NCI-H2196 (cell line): ENCODE results near the gene USP6NL.

Source experiments
- DNase-seq: peaks from one replicate; lab custom pipeline; 2025; ENCODE audit not compliant: unreplicated experiment; lab: John Stamatoyannopoulos, UW

USP6NL gene

GRCh38 chr10:11553773-11554381 is 57.6 kb downstream of the USP6NL start:
- no peak for DNase-seq

- no peak for DNase-seq
Measured at GRCh38 chr10:11551916-11552602, 59.4 kb downstream of the USP6NL start.

DNA sequence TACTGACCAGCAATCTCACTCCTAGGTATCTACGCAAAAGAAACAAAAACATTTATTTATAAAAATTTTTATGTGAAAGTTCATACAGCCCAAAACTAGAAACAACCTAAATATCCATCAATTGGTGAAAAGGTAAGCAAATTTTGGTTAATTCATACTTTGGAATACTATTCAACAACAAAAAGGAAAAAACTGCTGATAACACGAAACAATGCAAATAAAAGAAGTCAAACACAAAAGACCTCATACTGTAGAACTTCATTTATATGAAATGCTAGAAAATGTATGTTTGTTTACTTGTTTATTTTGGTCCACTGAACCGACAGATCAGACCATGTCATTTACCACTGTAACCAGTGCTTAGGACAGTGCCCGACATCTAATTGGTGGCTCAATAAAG is 60.3 kb downstream of the USP6NL start:
- DNase-seq = no peak

GRCh38 chr10:11548768-11549099 is 62.7 kb downstream of the USP6NL start:
- no peak for DNase-seq

DNA sequence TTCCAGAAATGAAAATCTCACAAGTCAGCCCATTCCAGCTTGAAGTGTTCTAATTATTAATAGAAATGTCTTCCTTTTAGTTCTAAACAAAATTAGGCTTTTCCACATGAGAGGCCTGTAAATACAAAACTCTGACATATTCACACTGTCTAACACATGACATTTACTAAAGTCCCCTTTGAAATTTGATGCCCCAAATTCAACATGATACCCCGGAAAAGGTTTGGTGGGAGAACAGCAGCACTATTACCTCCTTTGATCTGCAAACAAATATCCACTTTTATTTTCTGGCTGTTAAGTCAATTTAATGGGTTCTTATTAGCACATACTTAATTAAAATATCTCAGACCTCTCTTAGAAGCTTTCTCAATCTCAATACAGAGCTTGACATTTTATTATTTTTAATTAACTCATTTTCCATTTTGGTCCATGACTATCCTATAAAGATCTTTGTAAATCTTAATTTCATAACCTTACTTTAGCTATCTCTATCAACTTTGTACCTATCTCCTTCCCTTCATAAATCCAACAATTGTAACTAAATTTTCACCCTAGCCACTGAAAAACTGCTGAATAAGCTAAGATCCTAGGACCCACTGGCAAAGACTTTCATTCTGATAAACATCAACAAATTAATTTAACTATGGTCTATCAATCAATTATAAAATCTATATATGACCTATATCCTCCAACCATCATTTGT is 63.2 kb downstream of the USP6NL start:
- no peak for DNase-seq

- no peak for DNase-seq
Measured at GRCh38 chr10:11546581-11546980, 64.9 kb downstream of the USP6NL start.

DNA sequence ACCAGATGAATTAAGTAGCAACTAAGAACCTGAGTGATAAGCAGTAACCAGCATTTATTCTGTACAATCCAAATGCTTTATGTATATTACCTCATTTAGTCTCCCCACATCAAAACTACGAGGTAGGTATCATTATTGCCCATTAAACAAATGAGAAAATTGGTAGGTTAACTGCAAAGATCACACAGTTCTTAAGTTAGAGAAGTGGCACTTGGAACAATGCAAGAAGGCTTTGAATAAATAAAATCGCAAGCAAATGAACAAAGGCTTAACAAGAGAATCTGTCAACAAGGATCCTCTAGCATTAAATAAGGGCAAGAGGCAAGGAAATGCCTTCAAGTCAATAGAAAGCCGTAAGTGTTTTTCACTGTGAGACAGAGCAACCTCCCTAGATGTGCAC is 70.2 kb downstream of the USP6NL start:
- no peak for DNase-seq

- DNase-seq = no peak
Measured at GRCh38 chr10:11539191-11539868, 72.1 kb downstream of the USP6NL start.

DNA sequence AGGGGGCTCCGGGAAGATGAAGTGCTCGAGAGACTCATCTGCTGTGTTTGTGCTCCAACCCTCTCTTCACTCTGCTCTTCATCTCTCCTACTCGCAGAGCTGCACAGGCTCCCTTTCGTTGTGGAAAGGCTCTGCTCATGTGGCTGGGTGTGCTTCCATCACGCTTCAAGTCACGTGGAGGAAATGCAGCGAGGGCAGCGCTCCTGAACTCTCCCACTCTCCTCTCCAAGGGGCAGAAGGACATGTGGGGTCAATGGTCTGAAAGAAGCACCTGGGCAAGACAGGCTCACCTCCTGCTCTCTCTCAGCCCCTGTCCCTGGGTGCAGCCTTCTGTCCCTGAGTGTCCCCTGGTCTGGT is 72.6 kb downstream of the USP6NL start:
- DNase-seq = no peak

DNA sequence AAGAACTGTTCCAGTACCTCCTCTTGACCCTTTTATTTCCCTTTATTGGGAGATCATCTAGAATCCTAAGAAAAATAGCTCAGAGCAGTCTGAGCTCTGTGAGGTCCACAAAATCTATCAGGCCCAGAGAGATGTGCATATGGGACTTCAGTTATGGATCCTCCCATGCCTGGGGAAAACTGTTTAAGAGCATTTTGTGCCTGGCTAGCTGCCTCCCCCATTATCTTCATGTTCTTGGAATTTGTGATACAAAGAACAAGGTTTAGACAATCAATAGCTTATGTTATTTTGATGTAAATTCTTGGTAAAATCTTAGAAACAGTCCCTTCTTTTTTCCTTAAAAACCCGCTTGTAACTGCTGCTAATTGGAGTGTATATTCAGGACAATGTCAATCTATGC is 75.2 kb downstream of the USP6NL start:
- DNase-seq = no peak

DNA sequence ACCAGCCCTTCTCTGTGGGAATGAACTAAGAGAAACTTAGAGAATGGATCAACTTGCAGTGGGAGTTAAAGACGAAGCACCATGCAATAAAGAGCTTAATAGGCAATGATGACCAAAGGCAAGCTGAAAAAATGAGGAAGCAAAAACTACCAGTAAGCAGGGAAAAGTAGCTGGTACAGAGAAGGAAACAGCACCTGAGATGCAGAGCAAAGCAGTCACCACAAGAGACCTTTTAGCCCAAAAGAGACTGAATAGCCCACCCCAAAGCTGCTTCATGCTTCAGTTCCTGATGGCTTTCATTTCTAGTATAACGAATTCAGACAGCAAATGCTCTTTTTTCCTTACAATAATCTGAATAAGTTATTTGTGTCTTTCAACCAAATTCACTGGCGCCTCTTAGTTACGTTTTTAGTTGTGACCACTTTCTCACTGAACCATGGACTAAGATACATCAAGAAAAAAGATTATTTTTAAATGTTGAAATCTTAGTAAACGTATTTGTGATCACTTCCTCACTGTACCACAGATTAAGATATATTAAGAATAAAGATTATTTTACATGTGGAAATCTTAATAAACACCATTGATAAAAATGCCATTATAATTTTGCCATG is 76.0 kb downstream of the USP6NL start:
- no peak for DNase-seq

DNA sequence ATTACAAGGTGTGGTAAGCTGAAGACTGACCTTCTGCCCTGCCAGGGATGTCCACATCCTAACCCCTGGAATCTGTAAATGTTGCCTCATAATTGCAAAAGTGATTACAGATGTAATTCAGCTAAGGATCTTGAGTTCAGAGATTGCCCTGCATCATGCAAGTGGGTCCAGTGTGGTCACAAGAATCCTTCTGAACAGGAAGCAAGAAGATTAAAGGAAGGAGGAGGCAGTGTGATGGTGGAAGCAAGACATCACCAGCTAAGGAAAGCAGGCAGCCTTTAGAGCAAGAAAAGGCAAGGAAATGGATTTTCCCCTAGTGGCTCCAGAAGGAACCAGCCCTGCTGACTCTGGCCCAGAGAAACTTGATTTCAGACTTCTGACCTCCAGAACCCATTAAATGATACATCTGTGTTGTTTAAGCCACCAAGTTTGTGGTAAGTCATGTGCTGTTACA is 78.1 kb downstream of the USP6NL start:
- DNase-seq = no peak

DNA sequence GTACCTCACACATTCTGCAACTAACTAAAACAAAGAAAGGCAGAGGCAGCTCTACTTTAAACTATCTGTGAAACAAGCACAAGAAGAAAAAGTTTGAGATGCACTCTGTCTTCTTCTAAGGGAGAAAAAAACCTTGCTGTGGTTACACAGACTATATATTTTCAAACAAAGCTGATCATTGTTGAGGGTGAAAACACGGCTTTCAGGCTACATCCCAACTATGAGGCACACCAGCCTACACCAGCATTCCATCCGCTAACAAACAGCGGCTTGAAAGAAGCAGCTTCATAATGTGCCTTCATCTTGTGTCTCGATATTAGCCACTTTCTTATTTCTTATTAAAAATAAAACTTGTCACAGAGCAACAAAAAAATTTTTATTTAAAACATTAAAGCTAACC is 79.1 kb downstream of the USP6NL start:
- DNase-seq = no peak

- DNase-seq = no peak
Measured at GRCh38 chr10:11530806-11531205, 80.6 kb downstream of the USP6NL start.

GRCh38 chr10:11529276-11529903 is 82.1 kb downstream of the USP6NL start:
- no peak for DNase-seq

- DNase-seq = no peak
Measured at GRCh38 chr10:11528286-11528685, 83.2 kb downstream of the USP6NL start.

GRCh38 chr10:11527691-11528255 is 83.7 kb downstream of the USP6NL start:
- no peak for DNase-seq

GRCh38 chr10:11527068-11527467 is 84.4 kb downstream of the USP6NL start:
- no peak for DNase-seq

- no peak for DNase-seq
Measured at GRCh38 chr10:11525503-11525902, 85.9 kb downstream of the USP6NL start.

- DNase-seq = no peak
Measured at GRCh38 chr10:11522821-11523245, 88.6 kb downstream of the USP6NL start.

GRCh38 chr10:11521860-11522259 is 89.6 kb downstream of the USP6NL start:
- no peak for DNase-seq
